ENCODE measurements around the gene ACACB.
A peak's percentile ranks its signal among the peaks of the same experiment; 100 is the strongest.
"Not testable (repeated sequence)": the region's sequence is repeated elsewhere in the genome, so short reads cannot be mapped to it uniquely, and the experiment has no call there.

Gene ACACB

GRCh38 chr12:109144224-109144623, 27.8 kb downstream of the ACACB start:
- no peak for DNase-seq (ENCODE audit: low spot score)

GRCh38 chr12:109147126-109147525, 30.7 kb downstream of the ACACB start:
- DNase-seq (ENCODE audit: low spot score): not testable (repeated sequence)

- DNase-seq (ENCODE audit: low spot score): no peak
These were observed 31.6 kb downstream of the ACACB start for GRCh38 chr12:109147954-109148353.

- DNase-seq (ENCODE audit: low spot score): no peak
These were observed 33.8 kb downstream of the ACACB start for GRCh38 chr12:109150124-109150640.

GRCh38 chr12:109151457-109151856, 35.1 kb downstream of the ACACB start:
- no peak for DNase-seq (ENCODE audit: low spot score)

DNA sequence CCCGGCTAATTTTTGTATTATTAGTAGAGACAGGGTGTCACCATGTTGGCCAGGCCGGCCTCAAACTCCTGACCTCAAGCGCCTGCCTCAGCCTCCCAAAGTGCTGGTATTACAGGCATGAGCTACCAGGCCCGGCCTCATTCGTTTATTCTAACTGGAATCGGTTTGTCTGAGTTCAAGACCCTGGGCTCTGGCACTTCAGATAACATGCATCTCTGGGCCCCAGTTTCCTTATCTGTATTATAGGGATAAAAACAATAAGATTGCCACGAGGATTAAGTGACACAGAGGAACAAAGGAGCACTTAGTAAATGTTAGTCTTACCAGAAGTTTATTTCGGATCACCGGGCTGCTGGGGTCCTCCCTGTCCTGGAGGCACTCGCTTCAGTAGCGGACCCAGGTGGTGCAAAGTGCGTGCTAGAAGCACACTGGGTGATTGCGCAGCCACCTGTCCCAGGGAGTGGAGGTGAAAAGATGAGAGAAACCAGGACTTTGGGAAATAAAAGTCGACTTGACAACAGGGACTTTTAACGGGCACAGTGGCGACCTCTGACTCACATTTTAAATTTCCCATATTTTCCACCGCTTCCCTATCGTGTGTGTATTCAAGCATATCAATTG, 37.5 kb downstream of the ACACB start:
- no peak for DNase-seq (ENCODE audit: low spot score)

DNA sequence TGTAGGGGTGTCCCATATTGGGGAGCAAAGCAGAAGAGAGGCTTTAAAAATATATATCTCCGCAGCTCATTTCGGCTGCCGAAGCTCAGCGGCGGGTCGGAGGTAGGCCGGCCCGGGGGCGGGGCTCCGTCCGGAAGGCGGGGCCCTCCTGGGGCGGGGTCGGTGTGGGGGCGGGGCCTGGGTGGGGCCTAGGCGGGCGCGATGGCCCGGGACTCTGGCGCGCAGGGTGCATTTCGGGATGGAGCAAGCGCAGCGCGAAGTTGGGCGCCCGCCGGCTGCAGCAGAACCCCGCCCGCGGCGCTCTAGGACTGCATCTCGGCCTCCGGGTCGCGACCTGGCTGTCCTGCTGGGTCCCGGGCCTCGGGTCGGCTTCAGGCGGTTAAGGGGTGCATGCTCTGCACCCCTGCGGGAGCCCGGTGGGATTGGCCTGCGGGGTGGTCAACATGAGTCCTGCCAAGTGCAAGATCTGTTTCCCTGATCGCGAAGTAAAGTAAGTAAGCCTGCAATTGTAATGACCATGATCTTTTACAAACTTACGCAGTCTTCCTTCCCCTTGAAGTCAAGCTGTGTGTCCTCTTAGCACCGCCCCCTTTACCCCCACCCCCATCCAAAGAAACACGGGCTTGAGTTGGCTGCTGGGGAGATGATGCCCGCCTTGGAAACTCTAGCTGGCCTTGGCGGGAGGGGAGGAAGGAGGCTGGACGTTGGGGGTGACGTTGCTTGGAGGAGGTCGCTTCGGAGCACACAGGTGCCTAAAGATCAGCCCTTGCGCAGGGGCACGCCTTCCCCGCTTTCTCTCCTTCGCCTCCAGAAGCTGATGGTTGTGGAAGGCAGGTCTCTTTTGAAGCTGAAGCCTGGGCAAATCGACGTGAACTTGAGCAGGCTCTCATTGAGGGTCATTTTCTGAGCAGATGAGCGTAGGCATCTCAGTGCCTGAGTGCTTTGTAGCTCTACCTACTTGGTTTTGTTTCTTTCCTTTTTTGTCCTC, 38.4 kb downstream of the ACACB start:
- DNase-seq (ENCODE audit: low spot score): peak; percentile 69

GRCh38 chr12:109156036-109156435, 39.6 kb downstream of the ACACB start:
- DNase-seq (ENCODE audit: low spot score): no peak

- DNase-seq (ENCODE audit: low spot score): no peak
These were observed 40.2 kb downstream of the ACACB start for GRCh38 chr12:109156586-109156985.

- no peak for DNase-seq (ENCODE audit: low spot score)
These were observed 41.6 kb downstream of the ACACB start for GRCh38 chr12:109157986-109158385.

- DNase-seq (ENCODE audit: low spot score): peak; percentile 19
These were observed 44.0 kb downstream of the ACACB start for GRCh38 chr12:109160433-109160832.

DNA sequence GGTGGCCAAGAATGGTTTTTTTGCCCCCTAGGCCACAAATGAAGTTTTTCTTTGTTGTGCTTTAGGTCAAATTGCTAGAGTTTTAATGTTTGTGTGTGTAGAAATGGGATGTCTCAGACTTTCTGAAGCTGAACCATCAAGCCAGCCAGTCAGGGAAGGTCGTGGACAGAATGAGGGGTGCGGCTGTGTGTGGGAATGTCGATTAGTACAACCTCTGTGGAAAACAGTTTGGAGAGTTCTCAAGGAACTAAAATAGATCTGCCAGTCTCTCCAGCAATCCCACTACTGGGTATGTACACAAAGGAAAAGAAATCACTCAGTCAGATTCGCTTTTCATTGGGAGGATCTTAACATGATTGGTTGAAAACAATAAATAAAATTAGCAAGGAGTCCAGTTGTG, 44.5 kb downstream of the ACACB start:
- no peak for DNase-seq (ENCODE audit: low spot score)

- no peak for DNase-seq (ENCODE audit: low spot score)
These were observed 46.2 kb downstream of the ACACB start for GRCh38 chr12:109162551-109162950.

GRCh38 chr12:109163167-109163566, 46.8 kb downstream of the ACACB start:
- DNase-seq (ENCODE audit: low spot score): no peak

DNA sequence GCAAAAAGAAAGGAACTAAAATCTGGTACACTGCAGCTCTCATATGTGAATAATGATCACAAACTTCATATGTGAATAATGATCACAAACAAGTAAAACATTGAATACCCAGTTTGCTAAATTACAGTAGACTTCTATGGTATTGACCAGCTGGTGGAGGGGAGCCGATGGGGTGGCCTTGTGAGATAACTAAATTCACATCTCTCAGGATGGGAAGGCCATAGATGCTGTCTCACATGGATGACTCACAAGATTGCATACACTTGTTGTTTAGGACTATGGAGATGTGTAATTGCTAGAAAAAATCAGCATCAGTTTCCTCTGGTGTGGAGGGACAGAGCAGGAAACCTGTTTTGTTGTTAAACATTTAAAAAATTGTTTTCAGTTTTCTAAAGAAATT, 49.2 kb downstream of the ACACB start:
- no peak for DNase-seq (ENCODE audit: low spot score)

DNA sequence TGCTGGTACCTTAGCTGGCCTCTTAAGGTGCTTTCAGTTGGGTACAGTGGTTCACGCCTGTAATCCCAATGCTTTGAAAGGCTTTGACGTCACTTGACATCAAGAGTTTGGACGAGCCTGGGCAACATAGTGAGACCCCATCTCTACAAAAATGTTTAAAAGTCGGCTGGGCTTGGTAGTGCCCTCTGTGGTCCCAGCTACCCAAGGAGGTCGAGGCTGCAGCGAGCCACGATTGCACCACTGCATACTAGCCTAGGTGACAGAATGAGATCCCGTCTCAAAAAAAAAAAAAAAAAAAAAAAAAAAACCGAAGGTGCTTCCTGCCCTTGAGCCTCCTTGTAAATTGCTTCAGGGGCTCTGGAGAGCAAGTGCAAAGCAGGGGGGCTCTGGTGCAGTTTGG, 50.0 kb downstream of the ACACB start:
- no peak for DNase-seq (ENCODE audit: low spot score)

DNA sequence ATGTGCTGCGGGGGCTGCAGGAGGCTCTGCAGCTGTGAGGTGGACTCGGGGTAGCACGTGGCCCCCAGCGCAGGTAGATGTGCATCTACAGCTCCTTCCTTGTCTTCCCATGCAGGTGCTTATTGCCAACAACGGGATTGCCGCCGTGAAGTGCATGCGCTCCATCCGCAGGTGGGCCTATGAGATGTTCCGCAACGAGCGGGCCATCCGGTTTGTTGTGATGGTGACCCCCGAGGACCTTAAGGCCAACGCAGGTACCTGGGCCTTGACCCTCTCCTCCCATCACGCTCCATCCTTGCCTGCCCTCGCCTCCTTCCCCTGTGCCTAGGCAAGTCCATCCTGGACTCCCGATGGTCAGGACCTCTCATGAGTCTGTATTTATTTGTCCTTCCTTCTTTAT, 51.4 kb downstream of the ACACB start:
- DNase-seq (ENCODE audit: low spot score): no peak

DNA sequence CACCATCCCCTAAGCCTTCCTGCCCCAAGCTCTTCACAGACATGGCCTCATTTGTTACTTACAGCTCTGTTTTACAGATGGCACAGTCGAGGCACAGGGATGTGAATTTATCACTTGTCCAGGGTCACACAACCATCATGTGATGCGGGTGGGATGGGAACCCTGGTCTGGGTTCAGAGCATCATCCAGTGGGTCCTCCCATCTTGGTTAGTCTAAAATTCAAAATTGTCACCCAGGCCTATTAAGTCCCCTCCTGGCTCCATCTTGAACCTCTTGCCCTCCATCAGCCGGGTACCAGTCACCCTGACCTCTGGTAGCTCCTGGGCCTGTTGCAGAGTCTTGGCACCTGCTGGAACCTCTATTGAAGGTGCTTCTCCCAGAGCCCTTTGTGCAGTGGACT, 52.9 kb downstream of the ACACB start:
- no peak for DNase-seq (ENCODE audit: low spot score)

- DNase-seq (ENCODE audit: low spot score): no peak
These were observed 53.3 kb downstream of the ACACB start for GRCh38 chr12:109169686-109170085.

- DNase-seq (ENCODE audit: low spot score): no peak
These were observed 53.9 kb downstream of the ACACB start for GRCh38 chr12:109170324-109170723.

- not testable (repeated sequence) for DNase-seq (ENCODE audit: low spot score)
These were observed 56.4 kb downstream of the ACACB start for GRCh38 chr12:109172787-109173186.

- no peak for DNase-seq (ENCODE audit: low spot score)
These were observed 57.3 kb downstream of the ACACB start for GRCh38 chr12:109173443-109174240.
